Measurements from ENCODE around the gene ZBTB49.

GRCh38 chr4:4344915-4345527 is 55.0 kb downstream of the ZBTB49 start:
- TF ChIP-seq ZNF792 (CRISPR knock-in tag; IDR thresholded peaks at IDR 0.05) (no peak), ZBTB43 (CRISPR knock-in tag; conservative IDR thresholded peaks at IDR 0.05) (no peak), MYC (CRISPR knock-in tag; IDR thresholded peaks at IDR 0.05; ENCODE audit: borderline replicate concordance) (no peak), ZNF616 (CRISPR knock-in tag; IDR thresholded peaks at IDR 0.05; ENCODE audit: low read depth) (no peak), KDM4B (CRISPR knock-in tag; IDR thresholded peaks at IDR 0.05) (no peak), ATF7 (IDR thresholded peaks at IDR 0.05) (no peak), ATF7 (CRISPR knock-in tag; IDR thresholded peaks at IDR 0.05) (no peak), MTA1 (CRISPR knock-in tag; IDR thresholded peaks at IDR 0.05; ENCODE audit: borderline replicate concordance) (no peak)
